Measurements from ENCODE around the gene ANKEF1.

The ANKEF1 gene

GRCh38 chr20:10090588-10091166 is 55.9 kb downstream of the ANKEF1 start:
- DNase-seq: peak; percentile 37

- no peak for DNase-seq
Observed at GRCh38 chr20:10093087-10093591, 58.4 kb downstream of the ANKEF1 start.

DNA sequence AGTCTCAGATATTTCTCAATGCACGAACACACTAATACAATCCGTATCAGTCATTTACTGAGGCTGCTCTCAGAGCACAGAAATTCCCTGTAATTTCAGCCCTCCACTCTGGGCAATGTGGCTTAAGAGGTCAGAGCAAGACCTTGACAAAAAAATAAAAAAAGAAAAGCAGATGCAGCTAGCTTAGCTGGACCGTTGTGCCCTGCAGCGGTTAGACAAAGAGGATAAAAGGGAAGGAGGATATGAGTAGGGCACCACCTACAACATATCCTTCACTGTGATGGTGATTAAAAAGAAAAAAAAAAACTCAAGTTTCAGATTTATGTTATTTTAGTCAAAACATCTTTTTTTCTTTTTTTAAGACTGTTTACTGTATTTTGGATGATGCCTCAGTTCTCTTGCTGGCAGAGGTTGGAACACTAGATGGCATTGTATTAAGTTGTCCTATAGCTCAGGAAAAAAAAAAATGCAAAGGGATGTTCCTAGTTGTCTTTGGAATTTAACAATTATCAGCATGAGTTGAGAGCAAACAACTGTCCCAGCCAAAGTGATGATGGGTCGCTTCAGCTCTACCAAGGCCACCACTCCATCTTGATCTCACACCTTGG is 59.9 kb downstream of the ANKEF1 start:
- DNase-seq: no peak

DNA sequence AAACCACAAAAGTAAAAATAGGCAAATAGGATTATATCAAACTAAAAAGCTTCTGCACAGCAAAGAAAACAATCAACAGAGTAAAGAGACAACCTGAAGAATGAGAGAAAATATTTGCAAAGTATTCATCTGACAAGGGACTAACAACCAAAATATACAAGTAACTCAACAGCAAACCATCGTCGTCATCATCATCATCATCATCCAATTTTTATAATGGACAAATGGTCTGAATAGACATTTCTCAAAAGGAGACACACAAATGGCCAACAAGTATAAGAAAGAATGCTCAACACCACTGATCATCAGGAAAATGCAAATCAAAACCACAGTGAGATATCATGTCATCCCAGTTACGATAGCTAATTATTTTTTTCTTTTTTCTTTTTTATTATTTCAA is 62.0 kb downstream of the ANKEF1 start:
- DNase-seq: no peak

GRCh38 chr20:10105046-10105445 is 70.3 kb downstream of the ANKEF1 start:
- DNase-seq: no peak

All from left hindlimb (tissue), 1 donor.